Measurements from ENCODE around the gene KIRREL3. TPM values are rescaled to one million over a fixed set of nuclear protein-coding genes. Genes with fewer than 3 reads are reported as not detected.

KIRREL3 gene
- total and polyA plus RNA-seq, 2 donors (not counting 3 experiments of a cell fraction or from before 2014, with no cell fraction given) = not detected

DNA sequence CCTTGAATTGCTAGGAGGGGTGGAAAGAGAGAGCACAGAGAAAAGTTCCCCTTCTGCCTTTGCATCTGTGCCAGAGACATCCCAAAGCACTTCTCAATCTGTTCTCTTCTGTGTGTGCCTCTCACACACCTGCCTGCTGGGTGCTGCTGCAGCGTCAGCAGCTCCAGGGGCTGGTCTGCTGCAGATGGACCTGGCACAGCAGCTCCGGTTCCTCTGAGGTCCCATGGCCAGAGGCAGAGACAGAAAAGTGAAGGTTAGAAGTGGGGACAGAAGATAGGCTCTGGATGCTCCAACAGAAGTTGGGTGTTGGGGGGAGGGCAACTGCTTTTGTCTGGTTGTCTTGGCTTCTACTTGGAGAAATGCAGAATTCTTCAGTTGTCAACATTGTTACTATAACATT, 48.9 kb upstream of the KIRREL3 start:
- CTCF ChIA-PET = no interaction called here

More for the DNA sequence above, 48.9 kb upstream of the KIRREL3 start:
- BruUV-seq (replicated peaks) = no TSS peak
- Histone ChIP-seq H3K9me3 (replicated peaks; ENCODE audit: control insufficient read depth, insufficient read depth, low read length) (no peaks in the 10 kb centered on the region), H3K9me1 (replicated peaks; ENCODE audit: control insufficient read depth, extremely low read depth, insufficient read depth, low read length) (no peaks in the 10 kb centered on the region), H3K27ac (ENCODE audit: insufficient read depth, low read depth, low read length) (no peak overlapping the region), H3K9ac (replicated peaks; ENCODE audit: extremely low read depth, insufficient read depth, low read length) (no peak overlapping the region), H3K27me3 (ENCODE audit: control insufficient read depth in 2 of 2, insufficient read depth in 2 of 2, low read length in 2 of 2) (no peaks in the 10 kb centered on the region), H3K4me2 (ENCODE audit: insufficient read depth, low read length) (no peak overlapping the region), H4K20me1 (replicated peaks; ENCODE audit: control insufficient read depth, extremely low read depth, insufficient read depth, low read length) (no peaks in the 10 kb centered on the region), H3K79me2 (ENCODE audit: control insufficient read depth, insufficient read depth, low read length) (no peaks in the 10 kb centered on the region), H2AFZ (ENCODE audit: low read depth, low read length) (no peak overlapping the region), H3K4me1 (ENCODE audit: control insufficient read depth, extremely low read depth, insufficient read depth, low read length) (no peaks in the 10 kb centered on the region), H3K4me3 (replicated peaks in 1 of 3; ENCODE audit: insufficient read depth in 1 of 3, low read depth in 1 of 3, low read length in 3 of 3) (no peak overlapping the region), H3K36me3 (ENCODE audit: control insufficient read depth in 2 of 2, extremely low read depth in 1 of 2, insufficient read depth in 2 of 2, low read length in 2 of 2) (no peaks in the 10 kb centered on the region)
- POLR2A ChIA-PET = no interaction called here
- dilution Hi-C loops (cut with MboI; ENCODE audit: extremely low pct_ligation_motif_present, low sequenced_read_pairs) = no loop called here
- no peak for TF ChIP-seq MYC (IDR thresholded peaks at IDR 0.05; ENCODE audit: low read depth, low read length)
- no peak for TF ChIP-seq EZH2 (IDR thresholded peaks at IDR 0.05; ENCODE audit: borderline replicate concordance, low read depth, low read length, severe bottlenecking)
- no peak for TF ChIP-seq GATA2 (IDR thresholded peaks at IDR 0.05; ENCODE audit: insufficient read depth, insufficient read length, low read depth, low read length)
- TF ChIP-seq JUN (IDR thresholded peaks at IDR 0.05; ENCODE audit: borderline replicate concordance, insufficient read depth, insufficient read length, low read depth) = no peak
- TF ChIP-seq, protein P1, sequence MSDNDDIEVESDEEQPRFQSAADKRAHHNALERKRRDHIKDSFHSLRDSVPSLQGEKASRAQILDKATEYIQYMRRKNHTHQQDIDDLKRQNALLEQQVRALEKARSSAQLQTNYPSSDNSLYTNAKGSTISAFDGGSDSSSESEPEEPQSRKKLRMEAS (IDR thresholded peaks at IDR 0.05; ENCODE audit: insufficient read depth, insufficient read length) = no peak
- TF ChIP-seq FOS (IDR thresholded peaks at IDR 0.05; ENCODE audit: borderline replicate concordance, insufficient read depth, low read length) = no peak
- no peak for TF ChIP-seq POLR2A (IDR thresholded peaks at IDR 0.05; ENCODE audit: low read depth, low read length)
- TF ChIP-seq, protein P2, sequence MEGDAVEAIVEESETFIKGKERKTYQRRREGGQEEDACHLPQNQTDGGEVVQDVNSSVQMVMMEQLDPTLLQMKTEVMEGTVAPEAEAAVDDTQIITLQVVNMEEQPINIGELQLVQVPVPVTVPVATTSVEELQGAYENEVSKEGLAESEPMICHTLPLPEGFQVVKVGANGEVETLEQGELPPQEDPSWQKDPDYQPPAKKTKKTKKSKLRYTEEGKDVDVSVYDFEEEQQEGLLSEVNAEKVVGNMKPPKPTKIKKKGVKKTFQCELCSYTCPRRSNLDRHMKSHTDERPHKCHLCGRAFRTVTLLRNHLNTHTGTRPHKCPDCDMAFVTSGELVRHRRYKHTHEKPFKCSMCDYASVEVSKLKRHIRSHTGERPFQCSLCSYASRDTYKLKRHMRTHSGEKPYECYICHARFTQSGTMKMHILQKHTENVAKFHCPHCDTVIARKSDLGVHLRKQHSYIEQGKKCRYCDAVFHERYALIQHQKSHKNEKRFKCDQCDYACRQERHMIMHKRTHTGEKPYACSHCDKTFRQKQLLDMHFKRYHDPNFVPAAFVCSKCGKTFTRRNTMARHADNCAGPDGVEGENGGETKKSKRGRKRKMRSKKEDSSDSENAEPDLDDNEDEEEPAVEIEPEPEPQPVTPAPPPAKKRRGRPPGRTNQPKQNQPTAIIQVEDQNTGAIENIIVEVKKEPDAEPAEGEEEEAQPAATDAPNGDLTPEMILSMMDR (IDR thresholded peaks at IDR 0.05; ENCODE audit: extremely low read depth in 1 of 2, insufficient read depth in 1 of 2, low read depth in 1 of 2, low read length in 2 of 2) = no peak
- TF ChIP-seq POLR2AphosphoS5 (IDR thresholded peaks at IDR 0.05; ENCODE audit: insufficient read depth, low read depth, low read length) = no peak
- intact Hi-C loops (cut with micrococcal nuclease) = no loop called here
- FAIRE-seq = no peak
- DNase-seq (ENCODE audit: low read depth, low spot score) = no peak

Measured in endothelial cell of umbilical vein (primary cell).